H1 (cell line): Measurements from ENCODE around the gene PLXND1. TPM values are rescaled to one million over a fixed set of nuclear protein-coding genes. Genes with fewer than 3 reads are reported as not detected.
A peak's percentile ranks its signal among the peaks of the same experiment; 100 is the strongest.

Source experiments
- CTCF ChIA-PET: fragments of 300-600 bp; sonication (Branson Sonifier 250); formaldehyde crosslinking; loops from one replicate; lab custom pipeline; 2021; ENCODE audit not compliant: partially characterized antibody; lab: Charles Lee
- POLR2A ChIA-PET: fragments of 300-600 bp; sonication (Branson Sonifier 250); formaldehyde crosslinking; loops from one replicate; lab custom pipeline; 2021; ENCODE audit warnings: inconsistent platforms; ENCODE audit not compliant: partially characterized antibody; lab: Charles Lee
- DNase-seq, 2 experiments: peaks; one replicate each; pipeline versions ENCODE4 v3.0.0 to v3.0.0-alpha.2; 2010 to 2022; ENCODE audit warnings: low spot score in 2 of 2, low read depth in 1 of 2, mixed read lengths in 1 of 2
- FAIRE-seq: peaks from 2 replicates; lab custom pipeline; 2011; peaks lifted over from hg19 to GRCh38; lab: Jason Lieb, UNC
- H2AFZ ChIP-seq: 2 replicates; pipeline ENCODE4 v1.8.1; 2012; ENCODE audit warnings: low read length, inconsistent platforms
- H2AK5ac ChIP-seq: 2 replicates; pipeline ENCODE4 v1.6.1; 2013; ENCODE audit warnings: low read depth, low read length
- H2BK120ac ChIP-seq: replicated peaks from 2 replicates; pipeline ENCODE3; 2013; ENCODE audit warnings: low read depth, low read length, inconsistent platforms
- H2BK12ac ChIP-seq: 2 replicates; pipeline ENCODE4 v1.6.1; 2013; ENCODE audit warnings: low read depth, low read length
- H2BK15ac ChIP-seq: 2 replicates; pipeline ENCODE4 v1.6.1; 2013; ENCODE audit warnings: low read length
- H2BK20ac ChIP-seq: 2 replicates; pipeline ENCODE4 v1.6.1; 2013; ENCODE audit warnings: low read length
- H2BK5ac ChIP-seq: 2 replicates; pipeline ENCODE4 v1.6.1; 2013; ENCODE audit warnings: low read depth, low read length
- H3K14ac ChIP-seq: 2 replicates; pipeline ENCODE4 v1.6.1; 2013; ENCODE audit warnings: inconsistent platforms; ENCODE audit not compliant: insufficient read length
- H3K18ac ChIP-seq: 2 replicates; pipeline ENCODE4 v1.6.1; 2013; ENCODE audit warnings: low read length; ENCODE audit errors: extremely low read depth
- H3K23ac ChIP-seq: 2 replicates; pipeline ENCODE4 v1.6.1; 2013; ENCODE audit warnings: inconsistent platforms; ENCODE audit not compliant: insufficient read length
- H3K23me2 ChIP-seq: 2 replicates; pipeline ENCODE4 v1.6.1; 2013; ENCODE audit warnings: low read depth, low read length
- H3K27ac ChIP-seq: 2 replicates; pipeline ENCODE4 v1.6.1; 2011; ENCODE audit warnings: low read depth, low read length, inconsistent platforms
- H3K27me3 ChIP-seq, 4 experiments: replicated peaks in 1 of 4; 1 replicate in 1 of 4; 2 replicates in 3 of 4; pipeline versions ENCODE4 v1.6.1 to v1.8.1; 2011 to 2013; ENCODE audit warnings: low read length in 3 of 4, mild to moderate bottlenecking in 3 of 4, inconsistent platforms in 2 of 4, mixed read lengths in 2 of 4, moderate library complexity in 1 of 4; ENCODE audit not compliant: control insufficient read depth in 3 of 4, insufficient read depth in 3 of 4; ENCODE audit errors: extremely low read depth in 1 of 4
- H3K36me3 ChIP-seq, 4 experiments: 2 replicates each; pipeline versions ENCODE4 v1.6.1 to v1.8.1; 2011 to 2013; ENCODE audit warnings: mild to moderate bottlenecking in 4 of 4, low read length in 3 of 4, moderate library complexity in 2 of 4, control low read depth in 1 of 4, inconsistent platforms in 1 of 4; ENCODE audit not compliant: insufficient read depth in 4 of 4, control insufficient read depth in 2 of 4
- H3K4ac ChIP-seq: replicated peaks from 2 replicates; pipeline ENCODE3; 2013; ENCODE audit warnings: low read length, low read depth, mixed read lengths, inconsistent platforms; ENCODE audit not compliant: insufficient read length
- H3K4me1 ChIP-seq, 4 experiments: replicated peaks in 1 of 4; 1 replicate in 1 of 4; 2 replicates in 3 of 4; pipeline versions ENCODE4 v1.6.1 to v1.8.1; 2011 to 2013; ENCODE audit warnings: low read length in 3 of 4, inconsistent platforms in 2 of 4, mixed read lengths in 1 of 4; ENCODE audit not compliant: insufficient read depth in 4 of 4, control insufficient read depth in 3 of 4
- H3K4me2 ChIP-seq, 2 experiments: 2 replicates each; pipeline versions ENCODE4 v1.6.1 to v1.8.1; 2011 to 2013; ENCODE audit warnings: low read depth in 2 of 2, low read length in 2 of 2, control low read depth in 1 of 2, inconsistent platforms in 1 of 2, mild to moderate bottlenecking in 1 of 2; ENCODE audit not compliant: insufficient read depth in 1 of 2
- H3K4me3 ChIP-seq, 4 experiments: fragments of 200-600, 300-600 bp in 1 of 4; sonication (generic), shearing (Covaris generic), sonication (Bioruptor Twin) in 1 of 4; 2 replicates each; pipeline versions ENCODE4 v1.5.1 to v1.8.1; 2011 to 2016; ENCODE audit warnings: low read length in 4 of 4, low read depth in 3 of 4, control low read depth in 2 of 4, inconsistent platforms in 2 of 4, mild to moderate bottlenecking in 2 of 4, mixed read lengths in 1 of 4, moderate library complexity in 1 of 4; ENCODE audit not compliant: insufficient read depth in 2 of 4; ENCODE audit errors: extremely low read depth in 1 of 4
- H3K56ac ChIP-seq: replicated peaks from 2 replicates; pipeline ENCODE3; 2013; ENCODE audit warnings: low read depth, mild to moderate bottlenecking, mixed read lengths, low read length, inconsistent platforms; ENCODE audit not compliant: insufficient read length
- H3K79me1 ChIP-seq: 2 replicates; pipeline ENCODE4 v1.6.1; 2013; ENCODE audit warnings: low read depth, low read length, control low read depth
- H3K79me2 ChIP-seq, 2 experiments: 2 replicates each; pipeline versions ENCODE4 v1.6.1 to v1.8.1; 2012 to 2013; ENCODE audit warnings: low read length in 2 of 2, mild to moderate bottlenecking in 2 of 2, inconsistent platforms in 1 of 2; ENCODE audit not compliant: insufficient read depth in 2 of 2, control insufficient read depth in 1 of 2
- H3K9ac ChIP-seq, 4 experiments: replicated peaks in 1 of 4; 1 replicate in 1 of 4; 2 replicates in 3 of 4; pipeline versions ENCODE4 v1.6.1 to v1.8.1; 2011 to 2013; ENCODE audit warnings: low read depth in 3 of 4, low read length in 3 of 4, control low read depth in 2 of 4, mild to moderate bottlenecking in 2 of 4, moderate library complexity in 2 of 4, inconsistent platforms in 1 of 4; ENCODE audit errors: extremely low read depth in 1 of 4
- H3K9me3 ChIP-seq, 2 experiments: 2 replicates each; pipeline versions ENCODE4 v1.6.1 to v1.8.1; 2012 to 2013; ENCODE audit warnings: mild to moderate bottlenecking in 2 of 2, moderate library complexity in 2 of 2, control low read depth in 1 of 2, inconsistent platforms in 1 of 2, low read depth in 1 of 2, low read length in 1 of 2, mixed read lengths in 1 of 2; ENCODE audit not compliant: insufficient read depth in 2 of 2
- H4K20me1 ChIP-seq, 2 experiments: replicated peaks in 1 of 2; 2 replicates each; pipeline versions ENCODE3 to v1.8.1; 2011 to 2013; ENCODE audit warnings: inconsistent platforms in 2 of 2, low read length in 2 of 2, mild to moderate bottlenecking in 1 of 2; ENCODE audit not compliant: insufficient read depth in 2 of 2, control insufficient read depth in 1 of 2
- H4K5ac ChIP-seq: 2 replicates; pipeline ENCODE4 v1.6.1; 2013; ENCODE audit warnings: low read length, low read depth, mixed read lengths, inconsistent platforms; ENCODE audit not compliant: insufficient read length
- H4K8ac ChIP-seq: 2 replicates; pipeline ENCODE4 v1.8.0; 2013; ENCODE audit warnings: mild to moderate bottlenecking, moderate library complexity, low read length, inconsistent platforms; ENCODE audit not compliant: insufficient read depth; ENCODE audit errors: extremely low read depth
- H4K91ac ChIP-seq: replicated peaks from 2 replicates; pipeline ENCODE3; 2013; ENCODE audit warnings: low read length, mixed read lengths, inconsistent platforms; ENCODE audit not compliant: insufficient read length
- MAX ChIP-seq: IDR thresholded peaks from 2 replicates; pipeline ENCODE4 v1.6.1; 2012; ENCODE audit warnings: inconsistent platforms
- TAF1 ChIP-seq: IDR thresholded peaks from 2 replicates; pipeline ENCODE4 v1.6.1; 2011; ENCODE audit warnings: mild to moderate bottlenecking, low read depth, low read length
- WGBS, 2 experiments: shearing (Covaris generic) in 1 of 2; methylation state at CpG; one replicate each; pipeline versions ENCODE4 v1.1.6 to v1.1.7; 2013 to 2015; ENCODE audit warnings: low lambda C conversion rate in 2 of 2, mixed read lengths in 2 of 2, inconsistent platforms in 1 of 2, low coverage in 1 of 2, missing lambda C conversion rate in 1 of 2; ENCODE audit not compliant: insufficient replicate concordance in 2 of 2, insufficient coverage in 1 of 2, insufficient read length in 1 of 2; ENCODE audit errors: extremely low coverage in 1 of 2, missing lambda C conversion rate in 1 of 2; 5-methylcytosine and 5-hydroxymethylcytosine counted together
- polyA plus RNA-seq, 7 experiments: library from polyadenylated mRNA; depleted of rRNA in 3 of 7; stranded (reverse) in 5 of 7; unstranded in 2 of 7; fragments of >200 nt in 5 of 7; fragments of 200-250 nt in 2 of 7; gene quantifications; 1 replicate in 5 of 7; 2 replicates in 1 of 7; 4 replicates in 1 of 7; pipeline versions ENCODE4 v1.2.1 to v1.2.3, GENCODE V29; 2011 to 2013; ENCODE audit warnings: missing spikeins in 2 of 7, mixed read lengths in 2 of 7
- total RNA-seq: library from RNA; stranded (reverse); fragmentation: NEBNext Ultra II Directional; extraction: Animal tissue kit (Norgen Biotek cat#: 25700); gene quantifications from 2 replicates; pipeline ENCODE4 v1.2.1, GENCODE V29; 2021

The PLXND1 gene
- total and polyA plus RNA-seq, 2 of the 8 experiments (the other 6 are each of a cell fraction or from before 2014, with no cell fraction given) = 17.7 to 66.4 TPM

- ChIA-PET CTCF (no interaction called here), POLR2A (interaction anchor here (0.6 kb wide), 1 partner anchor 480 kb away, joined by 3 read pairs; no protein-coding TSS in a partner anchor)
- no peak overlapping the region for H3K4me3 ChIP-seq
- H3K4me2 ChIP-seq = no peak overlapping the region
- no peaks in the 10 kb centered on the region for H3K27me3 ChIP-seq
- H2BK15ac ChIP-seq = 0 out of 2 replicates have a peak overlapping the region, but pooled peaks have one; percentile 92
- no peak overlapping the region for H2BK120ac ChIP-seq
- no peak overlapping the region for H3K23ac ChIP-seq
- no peak overlapping the region for H3K18ac ChIP-seq
- WGBS, 2 experiments = 87% methylated on average over 11 of the region's 11 CpGs; no CpG with 5 or more reads in 1 of the 2 experiments
- H3K56ac ChIP-seq = no peak overlapping the region
- no peaks in the 10 kb centered on the region for H3K79me2 ChIP-seq
- H4K8ac ChIP-seq = no peak overlapping the region
- no peak for DNase-seq
- H2BK12ac ChIP-seq = peak overlapping the region; percentile 68; the same call in 1 of the 2 replicates
- no peak overlapping the region for H3K14ac ChIP-seq
- peaks cover 3 to 16% (median 7%) of the 10 kb centered on the region in 4 experiments; a peak in 6 of 7 replicates for H3K4me1 ChIP-seq
- no peak overlapping the region for H3K27ac ChIP-seq
- no peak overlapping the region for H2AK5ac ChIP-seq
- no peak for FAIRE-seq
- H4K20me1 ChIP-seq = no peaks in the 10 kb centered on the region
- no peak overlapping the region for H4K91ac ChIP-seq
- H4K5ac ChIP-seq = no peak overlapping the region
- no peaks in the 10 kb centered on the region for H3K79me1 ChIP-seq
- H2BK20ac ChIP-seq = peak overlapping the region; percentile 80; the same call in 1 of the 2 replicates
- no peak for TF ChIP-seq MAX
- no peak for TF ChIP-seq TAF1
- H3K36me3 ChIP-seq = no peaks in the 10 kb centered on the region
- no peaks in the 10 kb centered on the region for H3K9me3 ChIP-seq
- H2AFZ ChIP-seq = no peak overlapping the region
- H3K9ac ChIP-seq = no peak overlapping the region
- no peak overlapping the region for H3K4ac ChIP-seq
- peaks cover 2% of the 10 kb centered on the region; the same call in 1 of the 2 replicates for H3K23me2 ChIP-seq
- peak overlapping the region; percentile 44; the same call in 1 of the 2 replicates for H2BK5ac ChIP-seq
Observed at GRCh38 chr3:129531699-129532098, 74.8 kb downstream of the PLXND1 start.
